ENCODE results near the gene WHAMM.
A peak's percentile ranks its signal among the peaks of the same experiment; 100 is the strongest.
"Not testable (repeated sequence)": the region's sequence is repeated elsewhere in the genome, so short reads cannot be mapped to it uniquely, and the experiment has no call there.

WHAMM gene, protein sequence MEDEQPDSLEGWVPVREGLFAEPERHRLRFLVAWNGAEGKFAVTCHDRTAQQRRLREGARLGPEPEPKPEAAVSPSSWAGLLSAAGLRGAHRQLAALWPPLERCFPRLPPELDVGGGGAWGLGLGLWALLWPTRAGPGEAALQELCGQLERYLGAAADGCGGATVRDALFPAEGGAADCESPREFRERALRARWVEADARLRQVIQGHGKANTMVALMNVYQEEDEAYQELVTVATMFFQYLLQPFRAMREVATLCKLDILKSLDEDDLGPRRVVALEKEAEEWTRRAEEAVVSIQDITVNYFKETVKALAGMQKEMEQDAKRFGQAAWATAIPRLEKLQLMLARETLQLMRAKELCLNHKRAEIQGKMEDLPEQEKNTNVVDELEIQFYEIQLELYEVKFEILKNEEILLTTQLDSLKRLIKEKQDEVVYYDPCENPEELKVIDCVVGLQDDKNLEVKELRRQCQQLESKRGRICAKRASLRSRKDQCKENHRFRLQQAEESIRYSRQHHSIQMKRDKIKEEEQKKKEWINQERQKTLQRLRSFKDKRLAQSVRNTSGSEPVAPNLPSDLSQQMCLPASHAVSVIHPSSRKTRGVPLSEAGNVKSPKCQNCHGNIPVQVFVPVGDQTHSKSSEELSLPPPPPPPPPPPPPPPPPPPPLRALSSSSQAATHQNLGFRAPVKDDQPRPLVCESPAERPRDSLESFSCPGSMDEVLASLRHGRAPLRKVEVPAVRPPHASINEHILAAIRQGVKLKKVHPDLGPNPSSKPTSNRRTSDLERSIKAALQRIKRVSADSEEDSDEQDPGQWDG

DNA sequence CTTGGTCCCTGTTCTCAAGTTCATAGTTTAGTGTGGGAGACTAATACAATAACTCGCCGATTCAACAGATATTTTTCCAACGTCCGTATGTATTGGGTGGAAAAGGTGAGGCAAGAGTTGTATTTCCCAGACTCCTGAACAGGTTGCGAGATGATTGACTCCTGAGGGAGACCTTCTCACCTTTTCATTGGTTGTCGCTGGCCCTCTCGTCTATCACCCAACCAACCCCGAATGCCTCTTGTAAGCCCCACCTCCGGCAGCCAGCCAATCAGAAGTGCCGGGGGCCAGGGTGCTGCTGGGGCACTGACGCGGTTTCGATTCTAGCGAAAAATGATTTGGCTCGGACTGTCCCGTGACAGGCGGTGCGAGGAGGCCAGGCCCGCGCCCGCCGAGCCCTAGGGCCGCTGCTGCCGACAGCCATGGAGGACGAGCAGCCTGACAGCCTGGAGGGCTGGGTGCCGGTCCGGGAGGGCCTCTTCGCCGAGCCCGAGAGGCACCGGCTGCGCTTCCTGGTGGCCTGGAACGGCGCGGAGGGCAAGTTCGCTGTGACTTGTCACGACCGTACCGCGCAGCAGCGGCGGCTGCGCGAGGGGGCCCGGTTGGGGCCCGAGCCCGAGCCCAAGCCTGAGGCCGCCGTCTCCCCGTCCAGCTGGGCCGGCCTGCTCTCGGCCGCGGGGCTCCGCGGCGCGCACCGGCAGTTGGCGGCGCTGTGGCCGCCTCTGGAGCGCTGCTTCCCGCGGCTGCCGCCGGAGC is at the start of gene WHAMM:
Gene WHAMM (plus strand): TSS at position 321 of the 753 bp plus-strand sequence. CDS start 99 bp downstream, at position 420.
- peak; percentile 99 for DNase-seq

DNA sequence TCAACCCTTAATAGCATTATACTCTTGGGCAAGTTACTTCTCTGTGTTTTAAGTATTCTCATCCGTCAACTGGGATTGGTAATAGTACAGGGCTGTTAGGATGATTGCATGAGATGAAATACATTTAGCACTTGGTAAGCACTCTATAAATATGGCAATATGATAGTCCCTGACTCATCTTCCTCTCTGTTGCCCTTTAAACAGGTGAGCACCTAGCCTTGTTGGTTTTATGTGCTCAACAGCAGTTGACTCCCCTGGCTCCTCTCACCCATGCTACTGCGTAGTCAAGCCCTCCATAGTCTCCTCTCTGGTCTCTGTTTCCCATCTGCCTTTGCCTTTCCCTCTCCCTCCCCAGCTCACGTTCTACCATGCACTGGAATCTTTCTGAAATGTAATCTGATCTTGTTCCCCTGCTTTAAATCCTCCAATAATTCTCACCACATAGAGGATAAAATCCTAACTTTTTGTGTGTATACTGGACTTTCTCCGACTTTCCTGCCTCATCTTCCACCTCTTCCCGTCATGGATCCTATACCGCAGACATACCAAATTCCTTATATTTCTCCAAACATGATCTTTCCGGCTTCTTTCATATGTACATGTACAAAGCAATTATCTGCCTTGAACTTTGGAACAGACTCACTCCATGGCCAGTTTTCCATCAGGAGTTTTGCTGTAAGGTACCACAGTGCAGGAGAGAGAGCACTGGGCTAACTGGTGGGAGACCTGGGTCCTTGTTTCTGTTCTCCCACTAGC is 45.9 kb upstream of the WHAMM start:
- no peak for DNase-seq

DNA sequence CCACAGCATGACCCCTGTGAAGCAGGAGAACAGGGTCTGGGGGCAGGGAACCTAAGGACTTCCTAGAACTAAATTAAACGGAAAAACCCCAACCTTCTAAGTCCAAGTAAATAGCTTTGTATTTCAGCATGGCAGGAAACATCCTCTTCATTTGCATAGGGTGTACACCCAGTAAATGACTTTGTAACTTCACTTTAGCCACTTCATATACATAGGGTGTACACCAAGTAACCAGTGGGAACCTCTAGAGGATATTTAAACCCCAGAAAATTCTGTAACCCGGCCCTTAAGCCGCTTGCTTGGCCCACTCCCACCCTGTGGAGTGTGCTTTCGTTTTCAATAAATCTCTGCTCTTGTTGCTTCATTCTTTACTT is 45.3 kb upstream of the WHAMM start:
- DNase-seq, result no peak

DNA sequence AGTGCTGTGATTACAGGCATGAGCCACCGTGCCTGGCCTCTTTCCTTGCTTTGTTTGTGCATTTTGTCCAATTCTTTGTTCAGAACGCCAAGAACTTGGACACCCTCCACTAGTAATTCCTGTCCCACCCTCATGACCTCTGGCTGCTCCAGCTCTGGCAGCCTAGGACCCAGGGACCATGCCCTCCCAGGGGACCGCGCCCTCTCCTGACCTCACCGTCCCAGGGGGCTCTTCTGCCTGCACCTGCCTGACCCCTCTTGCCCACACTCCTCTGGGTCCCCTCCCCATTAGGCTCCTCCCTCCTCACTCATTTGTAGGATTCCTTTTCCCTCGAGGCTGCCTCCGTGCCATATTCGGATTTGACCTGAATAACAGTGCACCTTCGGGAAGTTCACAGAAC is 44.7 kb upstream of the WHAMM start:
- DNase-seq, result no peak

DNA sequence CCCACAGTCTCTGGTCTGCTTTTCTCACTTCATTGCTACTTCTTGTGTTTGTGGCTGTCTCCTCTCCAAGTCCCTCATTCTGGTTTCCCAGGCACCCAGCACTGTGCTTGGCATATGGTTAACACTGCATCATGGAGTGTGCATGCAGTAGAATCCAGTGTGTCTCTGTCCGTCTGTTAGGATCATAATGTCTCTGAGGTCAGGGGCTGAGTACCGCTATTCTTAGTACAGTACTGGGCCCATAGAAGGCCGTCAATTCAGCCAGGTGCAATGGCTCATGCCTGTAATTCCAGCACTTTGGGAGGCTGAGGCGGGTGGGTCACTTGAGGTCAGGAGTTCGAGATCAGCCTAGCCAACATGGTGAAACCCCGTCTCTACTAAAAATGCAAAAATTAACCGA is 43.2 kb upstream of the WHAMM start:
- DNase-seq, result not testable (repeated sequence)

DNA sequence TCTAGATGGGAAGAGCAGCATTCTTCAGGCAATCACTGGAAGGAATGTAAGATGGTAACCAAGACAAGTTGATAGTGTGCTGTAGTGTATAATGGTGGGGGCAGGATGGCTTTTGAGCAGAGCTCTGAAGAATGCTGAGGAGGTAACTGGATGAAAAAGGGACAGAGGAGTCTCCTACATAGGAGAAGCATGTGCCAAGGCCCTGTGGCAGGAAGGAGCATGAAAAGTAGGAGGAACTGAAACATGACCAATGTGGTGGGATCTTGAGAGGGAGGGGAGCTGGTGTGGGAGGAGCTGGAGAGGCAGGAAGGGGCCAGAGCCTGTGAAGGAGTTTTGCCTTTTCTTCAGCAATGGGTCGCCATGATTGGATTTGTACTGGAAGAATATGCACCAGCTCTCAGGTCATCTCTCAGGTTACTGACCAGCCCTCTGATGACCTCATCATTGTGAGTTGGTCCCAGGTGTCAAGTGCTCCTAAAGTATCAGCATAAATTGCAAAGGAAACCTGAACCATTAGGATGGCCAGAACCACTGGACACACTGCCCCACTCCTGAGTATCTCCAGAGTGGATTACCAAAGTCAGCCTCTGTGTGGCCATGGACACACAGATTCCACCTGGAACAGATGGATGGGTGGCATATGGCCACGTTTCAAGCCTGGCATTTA is 42.1 kb upstream of the WHAMM start:
- no peak for DNase-seq

DNA sequence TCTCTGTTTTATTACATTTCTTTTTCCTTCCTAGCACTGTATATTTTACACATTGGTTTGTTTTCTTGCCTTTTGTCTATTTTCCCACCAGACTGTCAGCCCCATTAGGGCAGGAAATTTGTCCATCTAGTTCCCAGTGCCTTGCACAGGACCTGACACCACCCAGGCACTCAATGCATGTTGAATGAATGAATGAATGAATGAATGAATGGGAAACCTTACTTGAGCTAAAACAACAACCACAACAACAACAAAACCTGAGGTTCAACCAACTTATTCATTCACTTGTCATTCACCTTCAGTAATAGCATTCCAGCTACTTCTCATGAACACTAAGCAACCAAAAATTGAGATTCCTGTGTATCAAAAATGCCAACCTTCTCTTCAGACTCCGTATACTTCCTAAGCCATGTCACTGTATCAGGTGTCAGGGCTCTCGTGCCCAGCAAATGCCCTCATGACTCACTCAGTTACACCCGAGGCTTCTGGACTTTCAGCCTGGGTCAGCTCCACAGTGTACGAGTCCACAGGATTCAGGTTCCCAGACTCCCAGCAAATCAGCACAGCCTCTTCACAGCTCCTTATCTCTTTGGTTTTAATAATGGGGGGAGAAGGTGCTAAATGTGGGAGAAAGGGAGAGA is 40.9 kb upstream of the WHAMM start:
- no peak for DNase-seq

DNA sequence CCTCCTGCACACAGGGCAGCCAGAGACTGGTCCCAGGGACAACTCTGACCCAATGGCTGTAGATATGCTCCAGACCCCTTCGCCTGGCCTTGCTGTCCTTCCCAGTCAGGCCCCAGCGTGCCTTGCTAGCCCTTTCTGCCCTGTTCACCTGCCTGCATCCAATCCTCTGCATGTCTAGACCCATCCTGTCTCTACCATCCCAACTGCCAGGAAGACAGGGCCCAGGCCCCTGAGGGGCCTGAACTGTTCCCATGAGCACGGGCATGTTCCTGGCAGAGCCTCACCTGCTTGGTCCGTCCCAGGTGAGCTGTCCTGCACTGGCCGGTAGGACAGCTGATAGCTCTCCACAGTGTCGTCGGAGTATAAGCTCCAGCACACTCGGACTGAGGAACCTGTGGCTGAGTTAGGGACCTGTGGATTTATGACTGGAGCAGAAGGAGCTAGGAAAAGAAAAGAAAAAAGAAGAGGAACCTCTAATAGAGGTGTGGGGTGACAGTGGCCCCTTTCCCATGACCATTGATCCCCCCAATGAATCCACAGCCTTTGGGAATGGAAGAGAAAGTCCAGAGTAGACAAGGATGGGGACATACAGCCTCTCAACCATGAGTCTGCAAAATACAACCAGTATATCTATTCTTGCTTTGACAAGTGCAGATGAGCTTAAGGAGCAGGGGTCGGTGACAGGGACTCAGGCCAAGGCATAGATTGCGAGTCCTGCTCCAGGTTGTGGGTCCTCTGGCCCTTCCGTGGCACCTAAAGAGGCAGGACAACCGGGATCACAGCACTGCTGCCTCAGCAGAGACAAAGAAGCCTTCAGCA is 37.4 kb upstream of the WHAMM start:
- DNase-seq, result no peak

DNA sequence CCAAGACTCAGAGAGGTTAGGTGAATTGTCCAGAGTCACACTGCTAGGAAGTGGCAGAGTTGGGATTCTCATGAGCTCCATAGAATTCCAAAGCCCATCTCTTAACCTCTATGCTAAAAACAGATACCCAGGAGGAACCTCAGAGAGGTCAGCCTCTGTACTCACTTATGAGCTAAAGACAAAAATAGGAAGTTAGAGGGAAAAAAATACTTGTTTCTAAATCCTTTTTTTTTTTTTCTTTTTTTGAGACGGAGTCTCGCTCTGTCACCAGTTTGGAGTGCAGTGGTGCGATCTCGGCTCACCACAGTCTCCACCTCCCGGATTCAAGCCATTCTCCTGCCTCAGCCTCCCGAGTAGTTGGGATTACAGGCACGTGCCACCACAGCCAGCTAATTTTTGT is 34.9 kb upstream of the WHAMM start:
- DNase-seq, result no peak

DNA sequence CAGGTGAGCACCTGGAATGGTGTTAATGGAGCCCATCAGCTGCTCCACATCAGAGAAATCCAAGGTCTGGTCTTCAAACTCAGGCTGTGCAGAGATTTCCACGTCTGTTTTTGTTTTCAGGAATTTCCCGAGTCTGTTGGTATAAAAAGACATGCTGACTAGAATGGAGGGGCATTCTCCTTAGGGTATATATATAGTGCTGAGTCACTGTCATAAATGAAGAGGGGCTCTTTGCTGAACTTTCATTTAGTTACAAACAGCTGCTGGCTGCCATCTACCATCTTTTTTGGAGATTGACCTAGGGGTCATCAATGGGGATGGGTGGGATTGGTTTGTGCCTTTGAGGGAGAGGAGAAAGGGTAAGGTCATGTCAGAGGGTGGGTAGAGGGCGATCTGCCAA is 30.7 kb upstream of the WHAMM start:
- DNase-seq, result no peak

DNA sequence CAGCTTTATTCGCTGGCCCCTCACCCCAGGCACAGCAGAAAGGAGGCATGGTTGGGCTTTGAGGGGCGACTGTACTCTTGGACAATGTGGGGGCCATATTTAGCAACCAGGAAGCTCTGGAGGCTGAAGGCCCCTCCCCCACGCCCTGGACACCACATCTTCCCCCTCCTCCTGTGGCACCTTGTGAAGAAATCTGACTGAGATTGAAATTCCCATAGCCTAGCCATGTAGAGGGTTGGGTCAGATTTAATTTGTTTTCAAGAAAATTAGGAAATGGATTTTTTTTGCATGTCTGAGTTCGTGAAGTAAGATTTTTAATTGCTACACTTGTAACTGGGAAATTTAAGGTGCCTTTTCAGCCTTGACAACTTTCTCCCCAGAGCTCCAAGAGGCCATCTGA is 28.1 kb upstream of the WHAMM start:
- DNase-seq, result no peak

DNA sequence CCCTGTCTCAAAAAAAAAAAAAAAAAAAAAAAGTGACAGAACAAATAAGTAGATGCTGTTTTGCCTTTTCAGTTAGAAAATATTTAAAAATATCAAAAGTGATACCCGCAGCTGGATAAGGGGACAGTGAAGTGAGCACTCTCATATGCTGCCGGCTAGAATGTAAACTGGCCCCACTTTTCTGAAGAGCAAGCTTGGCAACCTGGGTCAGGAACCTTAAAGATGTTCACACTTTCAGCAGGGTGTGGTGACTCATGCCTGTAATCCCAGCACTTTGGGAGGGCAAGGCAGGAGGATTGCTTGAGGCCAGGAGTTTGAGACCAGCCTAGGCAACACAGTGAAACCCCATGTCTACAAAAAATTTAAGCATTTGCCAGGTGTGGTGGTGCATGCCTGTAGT is 20.9 kb upstream of the WHAMM start:
- DNase-seq, result no peak

DNA sequence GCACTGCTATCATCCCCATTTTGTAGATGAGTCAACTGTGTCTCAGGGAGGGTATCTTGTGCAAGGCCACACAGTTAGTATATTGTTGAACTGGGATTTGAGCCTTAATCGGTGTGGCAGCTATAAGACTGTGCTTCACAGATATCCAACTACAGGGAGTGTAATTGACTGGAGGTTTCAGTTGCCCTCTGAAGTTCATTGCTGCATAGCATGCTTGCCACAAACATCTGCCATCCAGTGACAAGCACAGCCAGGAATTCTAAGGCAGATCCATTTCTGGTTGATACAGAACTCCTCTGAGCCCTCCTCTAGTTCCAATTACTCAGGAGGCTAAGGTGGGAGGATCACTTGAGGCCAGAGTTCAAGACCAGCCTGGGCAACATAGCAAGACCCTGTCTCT is 19.9 kb upstream of the WHAMM start:
- no peak for DNase-seq

DNA sequence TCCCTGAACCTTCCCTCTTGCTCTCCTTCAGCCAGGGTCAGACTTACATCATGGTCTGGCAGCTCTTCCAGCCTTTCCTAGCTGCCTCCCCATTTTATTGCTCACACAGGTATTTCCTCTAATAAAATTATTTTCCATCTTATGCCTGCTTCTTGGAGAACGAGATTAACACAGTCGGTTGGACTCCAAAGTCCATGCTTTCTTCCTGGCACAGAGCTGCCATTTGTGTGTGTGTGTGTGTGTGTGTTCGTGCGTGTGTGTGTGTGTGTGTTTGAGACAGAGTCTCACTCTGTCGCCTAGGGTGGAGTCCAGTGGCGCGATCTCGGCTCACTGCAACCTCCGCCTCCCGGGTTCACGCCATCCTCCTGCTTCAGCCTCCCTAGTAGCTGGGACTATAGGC is 19.1 kb upstream of the WHAMM start:
- no peak for DNase-seq

DNA sequence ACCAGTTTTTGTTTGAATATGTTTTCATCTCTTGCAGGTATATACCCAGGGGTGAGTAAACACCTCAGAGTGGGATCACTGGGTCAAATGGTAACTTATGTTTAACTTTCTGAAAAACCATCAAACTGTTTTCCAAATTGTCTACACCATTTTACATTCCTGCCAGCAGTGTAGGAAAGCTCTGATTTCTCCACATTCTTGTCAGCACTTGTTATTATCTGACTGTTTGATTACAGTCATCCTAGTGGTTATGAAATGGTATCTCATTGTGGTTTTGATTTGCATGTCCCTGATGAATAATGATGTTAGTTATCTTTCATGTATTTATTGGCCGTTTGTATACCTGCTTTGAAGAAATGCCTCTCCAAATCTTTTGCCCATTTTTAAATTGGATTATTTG is 17.4 kb upstream of the WHAMM start:
- DNase-seq, result no peak

DNA sequence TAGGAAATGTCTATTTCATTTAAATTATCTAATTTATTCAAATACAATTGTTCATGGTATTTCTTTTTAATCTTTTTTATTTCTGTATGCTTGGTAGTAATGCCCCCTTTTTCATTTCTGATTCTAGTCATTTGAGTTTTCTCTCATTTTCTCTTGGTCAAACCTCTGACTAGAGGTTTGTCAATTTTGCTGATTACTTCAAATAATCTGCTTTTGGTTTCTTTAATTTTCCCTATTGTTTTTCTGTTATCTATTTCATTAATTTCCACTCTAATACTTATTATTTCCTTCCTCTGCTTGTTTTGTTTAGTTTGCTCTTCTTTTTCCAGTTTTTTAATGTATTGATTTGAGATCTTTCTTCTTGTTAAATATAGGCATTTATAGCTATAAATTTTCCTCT is 15.7 kb upstream of the WHAMM start:
- no peak for DNase-seq

DNA sequence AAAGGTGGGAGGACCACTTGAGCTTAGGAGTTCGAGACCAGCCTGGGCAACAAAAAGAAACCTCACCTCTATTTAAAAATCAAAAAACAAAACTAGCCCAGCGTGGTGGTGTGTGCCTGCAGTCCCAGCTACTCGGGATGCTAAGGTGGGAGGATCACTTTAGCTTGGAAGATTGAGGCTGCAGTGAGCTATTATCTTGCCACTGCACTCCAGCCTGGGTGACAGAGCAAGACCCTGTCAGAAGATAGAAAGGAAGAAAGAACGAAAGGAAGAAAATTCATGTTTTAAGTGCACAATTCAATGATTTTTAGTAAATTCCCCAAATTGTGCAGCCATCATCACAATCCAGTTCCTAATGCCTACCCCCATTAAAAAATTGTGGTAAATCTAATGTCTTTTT is 11.3 kb upstream of the WHAMM start:
- no peak for DNase-seq

DNA sequence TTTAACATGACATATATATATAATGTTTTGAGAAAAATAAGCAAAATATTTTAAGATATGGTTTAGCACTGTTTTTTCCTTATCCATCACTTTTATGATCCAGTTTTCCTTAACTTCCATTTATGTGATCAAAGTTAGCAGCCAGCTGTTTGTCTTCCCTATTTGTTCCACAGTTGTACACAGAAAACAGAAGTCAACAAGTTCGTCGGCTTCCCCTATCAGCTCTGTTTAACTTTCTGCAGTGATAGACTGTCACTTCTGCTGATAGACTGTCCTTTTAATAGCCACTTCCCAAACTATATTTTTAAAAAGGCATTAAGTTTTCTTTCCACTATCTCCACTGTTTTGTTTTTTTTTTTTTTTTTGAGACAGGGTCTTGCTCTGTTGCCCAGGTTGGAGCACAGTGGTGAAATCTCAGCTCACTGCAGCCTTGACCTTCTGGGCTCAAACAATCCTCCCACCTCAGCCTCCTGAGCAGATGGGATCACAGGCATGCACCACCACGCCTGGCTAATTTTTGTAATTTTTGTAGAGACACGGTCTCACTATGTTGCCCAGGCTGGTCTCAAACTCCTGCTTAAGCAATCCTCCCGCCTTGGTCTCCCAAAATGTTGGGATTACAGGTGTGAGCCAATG is 10.8 kb upstream of the WHAMM start:
- DNase-seq, result no peak

DNA sequence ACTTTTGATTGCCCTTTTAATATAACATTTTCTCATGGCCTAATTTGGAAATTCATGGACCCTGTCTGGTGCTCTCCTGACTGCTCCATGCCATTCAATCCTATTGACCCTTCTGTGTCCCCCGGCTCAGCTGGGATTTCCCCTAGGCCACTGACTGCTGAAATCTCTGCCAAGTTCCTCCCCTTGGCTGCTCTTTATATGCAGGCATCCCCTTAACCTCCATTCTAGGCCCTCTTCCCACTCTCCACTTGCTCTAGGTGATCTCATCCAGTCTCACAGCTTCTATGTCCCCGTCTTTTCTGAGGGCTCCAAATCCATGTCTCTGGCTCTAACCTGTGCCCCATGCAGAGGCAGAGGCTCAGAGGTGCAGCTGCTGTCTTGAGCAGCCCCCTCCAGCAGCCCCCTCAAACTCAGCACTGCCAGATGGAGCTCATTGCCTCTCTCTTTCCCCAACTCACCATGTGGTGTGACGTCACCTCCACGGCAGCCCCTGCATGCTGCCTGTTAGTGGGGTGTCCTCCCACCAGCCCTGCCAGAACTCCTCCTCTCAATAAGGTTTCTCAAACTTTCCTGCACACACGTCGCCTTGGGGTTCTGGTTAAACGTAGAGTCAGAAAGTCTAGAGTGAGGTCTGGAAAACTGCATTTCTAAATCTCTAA is 10.1 kb upstream of the WHAMM start:
- no peak for DNase-seq

DNA sequence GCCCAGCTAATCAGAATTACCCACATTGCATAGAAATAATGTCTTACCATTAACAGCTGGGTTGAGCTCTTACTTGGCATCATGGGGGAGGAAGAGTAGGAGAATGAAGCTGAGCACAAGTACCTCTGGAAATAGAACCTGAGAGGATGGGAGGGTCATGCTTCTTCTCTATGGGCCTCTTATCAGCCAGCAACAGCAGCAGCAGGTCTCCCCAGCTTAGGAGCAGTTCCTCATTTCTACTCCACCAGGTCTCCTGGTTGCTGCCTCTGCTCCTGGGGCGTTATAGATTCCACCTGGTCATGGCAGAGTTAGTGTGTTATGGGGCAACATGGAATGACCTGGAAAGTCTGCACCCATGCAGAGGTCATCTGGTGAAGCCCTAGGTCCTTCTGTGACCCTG is 6.9 kb upstream of the WHAMM start:
- DNase-seq, result no peak
